K562 (cell line): Measurements from ENCODE around the gene NEIL1. TPM values are rescaled to one million over a fixed set of nuclear protein-coding genes. Genes with fewer than 3 reads are reported as not detected.

ENCODE experiments used
- ARNT ChIP-seq, 2 experiments: fragments of 450-650 bp; IDR thresholded peaks; 2 replicates each; pipeline ENCODE4 v1.6.1; 2016; ENCODE audit warnings: mild to moderate bottlenecking in 1 of 2
- CHD1 ChIP-seq: fragments of 200-600 bp; sonication (generic); IDR thresholded peaks from one replicate; pipeline ENCODE4 v1.6.1; 2012; ENCODE audit warnings: mild to moderate bottlenecking, moderate library complexity, low read length, inconsistent platforms
- FOXA1 ChIP-seq: fragments of 450-650 bp; IDR thresholded peaks from 2 replicates; pipeline ENCODE4 v1.6.1; 2016; ENCODE audit warnings: mild to moderate bottlenecking, borderline replicate concordance
- GABPB1 ChIP-seq: sonication (generic); formaldehyde crosslinking; IDR thresholded peaks from 2 replicates; pipeline ENCODE4 v1.8.0; 2022; ENCODE audit warnings: mild to moderate bottlenecking, missing genetic modification reagents
- JUND ChIP-seq, 2 experiments: IDR thresholded peaks; 2 replicates in 1 of 2; 3 replicates in 1 of 2; pipeline ENCODE4 v1.6.1; 2011; ENCODE audit warnings: borderline replicate concordance in 2 of 2, low read depth in 2 of 2, low read length in 2 of 2, improper control_type of control experiment in 1 of 2, missing biosample characterization in 1 of 2, missing genetic modification characterization in 1 of 2, missing genetic modification reagents in 1 of 2
- POLR3A ChIP-seq: IDR thresholded peaks from 2 replicates; pipeline ENCODE4 v1.6.1; 2011; ENCODE audit warnings: borderline replicate concordance, mild to moderate bottlenecking, moderate library complexity; ENCODE audit not compliant: insufficient read length, insufficient read depth; ENCODE audit errors: extremely low read depth
- SAP30 ChIP-seq: fragments of 200-600 bp; sonication (generic); IDR thresholded peaks from 2 replicates; pipeline ENCODE4 v1.6.1; 2012; ENCODE audit warnings: borderline replicate concordance, low read depth, mild to moderate bottlenecking, moderate library complexity, low read length, control low read depth, inconsistent platforms; ENCODE audit not compliant: insufficient read depth, poor library complexity, severe bottlenecking
- ZNF311 ChIP-seq: fragments of 250-450 bp; sonication (Bioruptor Pico); IDR thresholded peaks from 2 replicates; pipeline ENCODE4 v1.4.0; 2020; ENCODE audit warnings: mild to moderate bottlenecking, moderate library complexity
- ZNF518B ChIP-seq: fragments of 250-450 bp; sonication (Bioruptor Pico); IDR thresholded peaks from 2 replicates; pipeline ENCODE4 v1.5.0; 2021; ENCODE audit warnings: mild to moderate bottlenecking, moderate library complexity
- ZNF695 ChIP-seq: fragments of 450-650 bp; formaldehyde crosslinking; IDR thresholded peaks from 2 replicates; pipeline ENCODE4 v1.4.0; 2020; ENCODE audit warnings: mild to moderate bottlenecking, moderate library complexity
- ZSCAN29 ChIP-seq: fragments of 450-650 bp; IDR thresholded peaks from 2 replicates; pipeline ENCODE4 v1.6.1; 2017
- polyA plus RNA-seq, 8 experiments: library from polyadenylated mRNA; depleted of rRNA in 4 of 8; stranded (reverse) in 5 of 8; unstranded in 3 of 8; fragments of >200 nt; fragmentation: Nextera tagmentation in 2 of 8; fragmentation: Illumina TruSeq in 1 of 8; extraction: Ambion mirVana in 2 of 8; extraction: Trizol in 1 of 8; gene quantifications; 2 replicates each; pipeline versions ENCODE4 v1.2.1 to v1.2.3, GENCODE V29; 2011 to 2014; ENCODE audit warnings: inconsistent platforms in 1 of 8, missing spikeins in 1 of 8
- total RNA-seq, 7 experiments: library from RNA; depleted of rRNA in 6 of 7; stranded (reverse); fragments of >200 nt in 6 of 7; fragmentation: Illumina TruSeq in 2 of 7; extraction: Trizol in 2 of 7; gene quantifications; 2 replicates each; pipeline versions ENCODE4 v1.2.1 to v1.2.3, GENCODE V29; 2011 to 2021; ENCODE audit warnings: low replicate concordance in 1 of 7
- TF ChIP-seq, protein P1 (sequence below): sonication (generic); formaldehyde crosslinking; IDR thresholded peaks from 2 replicates; pipeline ENCODE4 v1.8.0; 2023; ENCODE audit warnings: missing genetic modification reagents, mild to moderate bottlenecking, borderline replicate concordance

The NEIL1 gene
- total and polyA plus RNA-seq, 9 of the 15 experiments (the other 6 are each of a cell fraction or from before 2014, with no cell fraction given), result 0.14 to 4.3 (median 2.4) TPM

GRCh38 chr15:75367913-75368688, 21.3 kb downstream of the NEIL1 start, which contains the start of gene MAN2C1 (continued):
- TF ChIP-seq, protein P1, sequence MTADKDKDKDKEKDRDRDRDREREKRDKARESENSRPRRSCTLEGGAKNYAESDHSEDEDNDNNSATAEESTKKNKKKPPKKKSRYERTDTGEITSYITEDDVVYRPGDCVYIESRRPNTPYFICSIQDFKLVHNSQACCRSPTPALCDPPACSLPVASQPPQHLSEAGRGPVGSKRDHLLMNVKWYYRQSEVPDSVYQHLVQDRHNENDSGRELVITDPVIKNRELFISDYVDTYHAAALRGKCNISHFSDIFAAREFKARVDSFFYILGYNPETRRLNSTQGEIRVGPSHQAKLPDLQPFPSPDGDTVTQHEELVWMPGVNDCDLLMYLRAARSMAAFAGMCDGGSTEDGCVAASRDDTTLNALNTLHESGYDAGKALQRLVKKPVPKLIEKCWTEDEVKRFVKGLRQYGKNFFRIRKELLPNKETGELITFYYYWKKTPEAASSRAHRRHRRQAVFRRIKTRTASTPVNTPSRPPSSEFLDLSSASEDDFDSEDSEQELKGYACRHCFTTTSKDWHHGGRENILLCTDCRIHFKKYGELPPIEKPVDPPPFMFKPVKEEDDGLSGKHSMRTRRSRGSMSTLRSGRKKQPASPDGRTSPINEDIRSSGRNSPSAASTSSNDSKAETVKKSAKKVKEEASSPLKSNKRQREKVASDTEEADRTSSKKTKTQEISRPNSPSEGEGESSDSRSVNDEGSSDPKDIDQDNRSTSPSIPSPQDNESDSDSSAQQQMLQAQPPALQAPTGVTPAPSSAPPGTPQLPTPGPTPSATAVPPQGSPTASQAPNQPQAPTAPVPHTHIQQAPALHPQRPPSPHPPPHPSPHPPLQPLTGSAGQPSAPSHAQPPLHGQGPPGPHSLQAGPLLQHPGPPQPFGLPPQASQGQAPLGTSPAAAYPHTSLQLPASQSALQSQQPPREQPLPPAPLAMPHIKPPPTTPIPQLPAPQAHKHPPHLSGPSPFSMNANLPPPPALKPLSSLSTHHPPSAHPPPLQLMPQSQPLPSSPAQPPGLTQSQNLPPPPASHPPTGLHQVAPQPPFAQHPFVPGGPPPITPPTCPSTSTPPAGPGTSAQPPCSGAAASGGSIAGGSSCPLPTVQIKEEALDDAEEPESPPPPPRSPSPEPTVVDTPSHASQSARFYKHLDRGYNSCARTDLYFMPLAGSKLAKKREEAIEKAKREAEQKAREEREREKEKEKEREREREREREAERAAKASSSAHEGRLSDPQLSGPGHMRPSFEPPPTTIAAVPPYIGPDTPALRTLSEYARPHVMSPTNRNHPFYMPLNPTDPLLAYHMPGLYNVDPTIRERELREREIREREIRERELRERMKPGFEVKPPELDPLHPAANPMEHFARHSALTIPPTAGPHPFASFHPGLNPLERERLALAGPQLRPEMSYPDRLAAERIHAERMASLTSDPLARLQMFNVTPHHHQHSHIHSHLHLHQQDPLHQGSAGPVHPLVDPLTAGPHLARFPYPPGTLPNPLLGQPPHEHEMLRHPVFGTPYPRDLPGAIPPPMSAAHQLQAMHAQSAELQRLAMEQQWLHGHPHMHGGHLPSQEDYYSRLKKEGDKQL (CRISPR knock-in tag), result peak; percentile 46; the same call in 1 of the 2 replicates
- TF ChIP-seq POLR3A (no peak), CHD1 (peak; percentile 86), ARNT (IDR thresholded peaks at IDR 0.05) (peak; percentile 56 to 62; a peak in 1 of 4 replicates), ZNF311 (CRISPR knock-in tag) (no peak), ZSCAN29 (no peak), JUND (IDR thresholded peaks at IDR 0.05; ENCODE audit: borderline replicate concordance, low read depth, low read length) (peak; percentile 70), JUND (tag; IDR thresholded peaks at IDR 0.05; ENCODE audit: borderline replicate concordance, low read depth, low read length) (no peak; the same call in 2 of the 3 replicates), ZNF695 (CRISPR knock-in tag) (no peak), GABPB1 (CRISPR knock-in tag) (peak; percentile 99), ZNF518B (no peak), SAP30 (peak; percentile 79), FOXA1 (no peak)
